ENCODE measurements around the gene BOC.

The BOC gene

GRCh38 chr3:113219605-113220300 lies 8.4 kb downstream of the BOC start:
- H3K27me3 ChIP-seq (ENCODE audit: control insufficient read depth, insufficient read depth, low read length): no peaks in the 10 kb centered on the region
- H3K36me3 ChIP-seq (ENCODE audit: control insufficient read depth, insufficient read depth, low read length): no peaks in the 10 kb centered on the region
- H3K9ac ChIP-seq (ENCODE audit: low read length): no peak overlapping the region
- no peaks in the 10 kb centered on the region for H3K4me1 ChIP-seq (ENCODE audit: control insufficient read depth, insufficient read depth, low read length)
- H3K4me3 ChIP-seq (ENCODE audit: low read length): no peak overlapping the region
- H3K9me3 ChIP-seq (ENCODE audit: control insufficient read depth, low read length): no peaks in the 10 kb centered on the region

GRCh38 chr3:113220721-113221120 lies 9.4 kb downstream of the BOC start:
- H3K4me3 ChIP-seq (ENCODE audit: low read length): no peak overlapping the region
- H3K27me3 ChIP-seq (ENCODE audit: control insufficient read depth, insufficient read depth, low read length): no peaks in the 10 kb centered on the region
- H3K9ac ChIP-seq (ENCODE audit: low read length): no peak overlapping the region
- no peaks in the 10 kb centered on the region for H3K36me3 ChIP-seq (ENCODE audit: control insufficient read depth, insufficient read depth, low read length)
- H3K4me1 ChIP-seq (ENCODE audit: control insufficient read depth, insufficient read depth, low read length): no peaks in the 10 kb centered on the region
- no peaks in the 10 kb centered on the region for H3K9me3 ChIP-seq (ENCODE audit: control insufficient read depth, low read length)

- Histone ChIP-seq H3K36me3 (ENCODE audit: control insufficient read depth, insufficient read depth, low read length) (no peaks in the 10 kb centered on the region), H3K4me3 (ENCODE audit: low read length) (no peak overlapping the region), H3K4me1 (ENCODE audit: control insufficient read depth, insufficient read depth, low read length) (no peaks in the 10 kb centered on the region), H3K27me3 (ENCODE audit: control insufficient read depth, insufficient read depth, low read length) (no peaks in the 10 kb centered on the region), H3K9ac (ENCODE audit: low read length) (no peak overlapping the region), H3K9me3 (ENCODE audit: control insufficient read depth, low read length) (no peaks in the 10 kb centered on the region)
These were observed 10.4 kb downstream of the BOC start for GRCh38 chr3:113221721-113222257.

GRCh38 chr3:113222451-113223086 lies 11.2 kb downstream of the BOC start:
- Histone ChIP-seq H3K4me3 (ENCODE audit: low read length) (no peak overlapping the region), H3K9ac (ENCODE audit: low read length) (no peak overlapping the region), H3K36me3 (ENCODE audit: control insufficient read depth, insufficient read depth, low read length) (no peaks in the 10 kb centered on the region), H3K9me3 (ENCODE audit: control insufficient read depth, low read length) (no peaks in the 10 kb centered on the region), H3K27me3 (ENCODE audit: control insufficient read depth, insufficient read depth, low read length) (no peaks in the 10 kb centered on the region), H3K4me1 (ENCODE audit: control insufficient read depth, insufficient read depth, low read length) (no peaks in the 10 kb centered on the region)

GRCh38 chr3:113223475-113224281 lies 12.3 kb downstream of the BOC start:
- H3K36me3 ChIP-seq (ENCODE audit: control insufficient read depth, insufficient read depth, low read length): no peaks in the 10 kb centered on the region
- no peak overlapping the region for H3K4me3 ChIP-seq (ENCODE audit: low read length)
- H3K27me3 ChIP-seq (ENCODE audit: control insufficient read depth, insufficient read depth, low read length): no peaks in the 10 kb centered on the region
- H3K9ac ChIP-seq (ENCODE audit: low read length): no peak overlapping the region
- no peaks in the 10 kb centered on the region for H3K4me1 ChIP-seq (ENCODE audit: control insufficient read depth, insufficient read depth, low read length)
- no peaks in the 10 kb centered on the region for H3K9me3 ChIP-seq (ENCODE audit: control insufficient read depth, low read length)

- no peaks in the 10 kb centered on the region for H3K9me3 ChIP-seq (ENCODE audit: control insufficient read depth, low read length)
- no peaks in the 10 kb centered on the region for H3K27me3 ChIP-seq (ENCODE audit: control insufficient read depth, insufficient read depth, low read length)
- H3K4me3 ChIP-seq (ENCODE audit: low read length): no peak overlapping the region
- H3K4me1 ChIP-seq (ENCODE audit: control insufficient read depth, insufficient read depth, low read length): no peaks in the 10 kb centered on the region
- no peak overlapping the region for H3K9ac ChIP-seq (ENCODE audit: low read length)
- H3K36me3 ChIP-seq (ENCODE audit: control insufficient read depth, insufficient read depth, low read length): no peaks in the 10 kb centered on the region
These were observed 13.9 kb downstream of the BOC start for GRCh38 chr3:113225286-113225685.

- Histone ChIP-seq H3K4me3 (ENCODE audit: low read length) (no peak overlapping the region), H3K36me3 (ENCODE audit: control insufficient read depth, insufficient read depth, low read length) (no peaks in the 10 kb centered on the region), H3K9me3 (ENCODE audit: control insufficient read depth, low read length) (no peaks in the 10 kb centered on the region), H3K27me3 (ENCODE audit: control insufficient read depth, insufficient read depth, low read length) (no peaks in the 10 kb centered on the region), H3K4me1 (ENCODE audit: control insufficient read depth, insufficient read depth, low read length) (no peaks in the 10 kb centered on the region), H3K9ac (ENCODE audit: low read length) (no peak overlapping the region)
These were observed 15.1 kb downstream of the BOC start for GRCh38 chr3:113226491-113226890.

GRCh38 chr3:113227146-113227545 lies 15.8 kb downstream of the BOC start:
- H3K9ac ChIP-seq (ENCODE audit: low read length): no peak overlapping the region
- no peak overlapping the region for H3K4me3 ChIP-seq (ENCODE audit: low read length)
- H3K36me3 ChIP-seq (ENCODE audit: control insufficient read depth, insufficient read depth, low read length): no peaks in the 10 kb centered on the region
- no peaks in the 10 kb centered on the region for H3K4me1 ChIP-seq (ENCODE audit: control insufficient read depth, insufficient read depth, low read length)
- no peaks in the 10 kb centered on the region for H3K27me3 ChIP-seq (ENCODE audit: control insufficient read depth, insufficient read depth, low read length)
- H3K9me3 ChIP-seq (ENCODE audit: control insufficient read depth, low read length): no peaks in the 10 kb centered on the region

GRCh38 chr3:113228498-113229286 lies 17.3 kb downstream of the BOC start:
- no peaks in the 10 kb centered on the region for H3K36me3 ChIP-seq (ENCODE audit: control insufficient read depth, insufficient read depth, low read length)
- H3K27me3 ChIP-seq (ENCODE audit: control insufficient read depth, insufficient read depth, low read length): no peaks in the 10 kb centered on the region
- no peak overlapping the region for H3K4me3 ChIP-seq (ENCODE audit: low read length)
- H3K4me1 ChIP-seq (ENCODE audit: control insufficient read depth, insufficient read depth, low read length): no peaks in the 10 kb centered on the region
- H3K9me3 ChIP-seq (ENCODE audit: control insufficient read depth, low read length): no peaks in the 10 kb centered on the region
- no peak overlapping the region for H3K9ac ChIP-seq (ENCODE audit: low read length)

GRCh38 chr3:113231391-113231790 lies 20.0 kb downstream of the BOC start:
- H3K9ac ChIP-seq (ENCODE audit: low read length): no peak overlapping the region
- no peaks in the 10 kb centered on the region for H3K27me3 ChIP-seq (ENCODE audit: control insufficient read depth, insufficient read depth, low read length)
- H3K4me3 ChIP-seq (ENCODE audit: low read length): no peak overlapping the region
- no peaks in the 10 kb centered on the region for H3K36me3 ChIP-seq (ENCODE audit: control insufficient read depth, insufficient read depth, low read length)
- no peaks in the 10 kb centered on the region for H3K9me3 ChIP-seq (ENCODE audit: control insufficient read depth, low read length)
- H3K4me1 ChIP-seq (ENCODE audit: control insufficient read depth, insufficient read depth, low read length): peaks cover 9% of the 10 kb centered on the region

- H3K4me1 ChIP-seq (ENCODE audit: control insufficient read depth, insufficient read depth, low read length): peaks cover 9% of the 10 kb centered on the region
- no peaks in the 10 kb centered on the region for H3K36me3 ChIP-seq (ENCODE audit: control insufficient read depth, insufficient read depth, low read length)
- H3K9me3 ChIP-seq (ENCODE audit: control insufficient read depth, low read length): no peaks in the 10 kb centered on the region
- H3K9ac ChIP-seq (ENCODE audit: low read length): no peak overlapping the region
- H3K4me3 ChIP-seq (ENCODE audit: low read length): no peak overlapping the region
- H3K27me3 ChIP-seq (ENCODE audit: control insufficient read depth, insufficient read depth, low read length): no peaks in the 10 kb centered on the region
These were observed 20.5 kb downstream of the BOC start for GRCh38 chr3:113231827-113232253.
